GM18499 (cell line): ENCODE measurements around the gene UPK1A.
"Not testable (repeated sequence)": the region's sequence is repeated elsewhere in the genome, so short reads cannot be mapped to it uniquely, and the experiment has no call there.

Experiments used
- ATAC-seq: cut with Tn5 transposase; IDR thresholded peaks from one replicate; pipeline ENCODE4 v1.9.1; 2021; ENCODE audit warnings: moderate number of reproducible peaks; ENCODE audit not compliant: insufficient read depth, unreplicated experiment

The UPK1A gene

GRCh38 chr19:35715981-35716800, 49.9 kb downstream of the UPK1A start:
- no peak for ATAC-seq

- peak; percentile 37 for ATAC-seq
Measured at GRCh38 chr19:35716801-35717664, 50.7 kb downstream of the UPK1A start.

- no peak for ATAC-seq
Measured at GRCh38 chr19:35717665-35718344, 51.5 kb downstream of the UPK1A start, which contains the start of gene KMT2B. Gene KMT2B, plus strand, starts transcription at chr19:35718003. Its CDS starts 16 bp downstream, at chr19:35718019.

GRCh38 chr19:35718345-35719041, 52.2 kb downstream of the UPK1A start:
- no peak for ATAC-seq

- ATAC-seq: no peak
Measured at GRCh38 chr19:35719402-35720162, 53.3 kb downstream of the UPK1A start.

- no peak for ATAC-seq
Measured at GRCh38 chr19:35720163-35720524, 53.8 kb downstream of the UPK1A start.

GRCh38 chr19:35720648-35721047, 54.3 kb downstream of the UPK1A start:
- ATAC-seq: no peak

- no peak for ATAC-seq
Measured at GRCh38 chr19:35721374-35721773, 55.1 kb downstream of the UPK1A start.

- ATAC-seq: no peak
Measured at GRCh38 chr19:35722461-35722860, 56.1 kb downstream of the UPK1A start.

GRCh38 chr19:35722897-35723296, 56.6 kb downstream of the UPK1A start:
- ATAC-seq: no peak

- ATAC-seq: no peak
Measured at GRCh38 chr19:35723671-35724070, 57.4 kb downstream of the UPK1A start.

GRCh38 chr19:35724132-35724531, 57.8 kb downstream of the UPK1A start:
- not testable (repeated sequence) for ATAC-seq

- no peak for ATAC-seq
Measured at GRCh38 chr19:35724560-35724959, 58.2 kb downstream of the UPK1A start.

GRCh38 chr19:35725216-35725861, 59.0 kb downstream of the UPK1A start:
- ATAC-seq: no peak

GRCh38 chr19:35727053-35727955, 61.0 kb downstream of the UPK1A start:
- ATAC-seq: no peak
